ENCODE results near the gene CRIP3.

- TF ChIP-seq CTCF (IDR thresholded peaks at IDR 0.05; ENCODE audit: insufficient read depth, low read depth, low read length) (no peak), EZH2 (IDR thresholded peaks at IDR 0.05; ENCODE audit: insufficient read depth, low read length) (no peak)
These were observed 9.9 kb downstream of the CRIP3 start for GRCh38 chr6:43298565-43299337.

Data from astrocyte (in vitro differentiated cells and primary cell).